Measurements from ENCODE around the gene GALNT1.

GRCh38 chr18:35721431-35722081 lies 140.0 kb downstream of the GALNT1 start:
- no peak for TF ChIP-seq CTCF (IDR thresholded peaks at IDR 0.05; ENCODE audit: insufficient read depth, low read length, poor library complexity, severe bottlenecking)
- no peak for TF ChIP-seq EZH2phosphoT487 (conservative IDR thresholded peaks at IDR 0.05; ENCODE audit: low read length)

All from SU-DHL-6 (cell line).